ENCODE results near the gene SRSF6. TPM values are rescaled to one million over a fixed set of nuclear protein-coding genes. Genes with fewer than 3 reads are reported as not detected.

Gene SRSF6
- total RNA-seq, 1 experiment from 2014 or later: 242 TPM

- Histone ChIP-seq H3K4me2 (ENCODE audit: low read length) (no peak overlapping the region), H3K9ac (ENCODE audit: low read length) (no peak overlapping the region), H3K4me1 (ENCODE audit: control insufficient read depth in 1 of 2, insufficient read depth in 2 of 2, low read length in 2 of 2) (no peaks in the 10 kb centered on the region), H4K20me1 (ENCODE audit: insufficient read depth) (no peaks in the 10 kb centered on the region), H2AFZ (ENCODE audit: low read depth, low read length, poor library complexity, severe bottlenecking) (no peak overlapping the region), H3K36me3 (ENCODE audit: control insufficient read depth in 1 of 2, insufficient read depth in 2 of 2, low read length in 2 of 2) (no peaks in the 10 kb centered on the region), H3K4me3 (replicated peaks in 1 of 2; ENCODE audit: low read depth in 1 of 2, low read length in 2 of 2) (no peak overlapping the region), H3K9me2 (ENCODE audit: insufficient read depth) (no peaks in the 10 kb centered on the region), H3K79me2 (ENCODE audit: insufficient read depth, low read length) (no peaks in the 10 kb centered on the region), H3K27ac (ENCODE audit: low read depth, low read length) (no peak overlapping the region), H3K9me3 (ENCODE audit: control insufficient read depth in 1 of 2, insufficient read depth in 1 of 2, low read depth in 1 of 2, low read length in 2 of 2) (no peaks in the 10 kb centered on the region), H3K27me3 (ENCODE audit: insufficient read depth, low read length) (peaks cover 22% of the 10 kb centered on the region; the same call in 1 of the 2 replicates)
- no TSS peak for BruUV-seq (replicated peaks)
- RAD21 ChIA-PET (ENCODE audit: low non-redundant PET in 1 of 2, low total read pairs in 2 of 2, uncharacterized antibody in 2 of 2, unreplicated experiment in 2 of 2): no interaction called here
- intact Hi-C loops (cut with micrococcal nuclease): no loop called here
- ATAC-seq (no peak), DNase-seq (ENCODE audit: low read depth, low spot score) (no peak)
- CTCF ChIA-PET: no interaction called here
- TF ChIP-seq POLR2A (IDR thresholded peaks at IDR 0.05; ENCODE audit: borderline replicate concordance, extremely low read depth, insufficient read depth, insufficient read length): no peak
- POLR2A ChIA-PET: no interaction called here
These were observed 24.3 kb upstream of the SRSF6 start for GRCh38 chr20:43433250-43433854.

- ChIA-PET CTCF (no interaction called here), POLR2A (no interaction called here), RAD21 (ENCODE audit: low non-redundant PET in 1 of 2, low total read pairs in 2 of 2, uncharacterized antibody in 2 of 2, unreplicated experiment in 2 of 2) (no interaction called here)
- H3K9me3 ChIP-seq (ENCODE audit: control insufficient read depth in 1 of 2, insufficient read depth in 1 of 2, low read depth in 1 of 2, low read length in 2 of 2): no peaks in the 10 kb centered on the region
- peaks cover 16% of the 10 kb centered on the region; the same call in 1 of the 2 replicates for H3K27me3 ChIP-seq (ENCODE audit: insufficient read depth, low read length)
- H2AFZ ChIP-seq (ENCODE audit: low read depth, low read length, poor library complexity, severe bottlenecking): no peak overlapping the region
- no peaks in the 10 kb centered on the region for H3K9me2 ChIP-seq (ENCODE audit: insufficient read depth)
- H3K27ac ChIP-seq (ENCODE audit: low read depth, low read length): no peak overlapping the region
- ATAC-seq: no peak
- no peaks in the 10 kb centered on the region for H4K20me1 ChIP-seq (ENCODE audit: insufficient read depth)
- H3K4me1 ChIP-seq (ENCODE audit: control insufficient read depth in 1 of 2, insufficient read depth in 2 of 2, low read length in 2 of 2): no peaks in the 10 kb centered on the region
- no peak overlapping the region for H3K4me2 ChIP-seq (ENCODE audit: low read length)
- H3K4me3 ChIP-seq (replicated peaks in 1 of 2; ENCODE audit: low read depth in 1 of 2, low read length in 2 of 2): no peak overlapping the region
- no peak overlapping the region for H3K9ac ChIP-seq (ENCODE audit: low read length)
- intact Hi-C loops (cut with micrococcal nuclease): no loop called here
- H3K79me2 ChIP-seq (ENCODE audit: insufficient read depth, low read length): no peaks in the 10 kb centered on the region
- TF ChIP-seq EZH2phosphoT487 (IDR thresholded peaks at IDR 0.05; ENCODE audit: borderline replicate concordance): no peak
- no peak for TF ChIP-seq SP1 (IDR thresholded peaks at IDR 0.05; ENCODE audit: low read depth)
- TF ChIP-seq SRF (IDR thresholded peaks at IDR 0.05; ENCODE audit: low read depth): no peak
- TF ChIP-seq ZBTB33 (IDR thresholded peaks at IDR 0.05; ENCODE audit: extremely low read depth, insufficient replicate concordance, low read length): no peak
- TF ChIP-seq, protein P1, sequence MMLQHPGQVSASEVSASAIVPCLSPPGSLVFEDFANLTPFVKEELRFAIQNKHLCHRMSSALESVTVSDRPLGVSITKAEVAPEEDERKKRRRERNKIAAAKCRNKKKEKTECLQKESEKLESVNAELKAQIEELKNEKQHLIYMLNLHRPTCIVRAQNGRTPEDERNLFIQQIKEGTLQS (IDR thresholded peaks at IDR 0.05): no peak
- TF ChIP-seq TCF7L2 (IDR thresholded peaks at IDR 0.05; ENCODE audit: borderline replicate concordance, extremely low read depth, insufficient read depth, insufficient read length): no peak
- no TSS peak for BruUV-seq (replicated peaks)
- no peak for DNase-seq (ENCODE audit: low read depth, low spot score)
- no peaks in the 10 kb centered on the region for H3K36me3 ChIP-seq (ENCODE audit: control insufficient read depth in 1 of 2, insufficient read depth in 2 of 2, low read length in 2 of 2)
These were observed 23.1 kb upstream of the SRSF6 start for GRCh38 chr20:43434565-43434964.

All from HCT116 (cell line).